ENCODE results near the gene PRPF40B.

The PRPF40B gene

GRCh38 chr12:49622501-49623141, 740 bp upstream of the PRPF40B start:
- H3K4me3 ChIP-seq (ENCODE audit: low read length): peak overlapping the region; percentile 73
- no peak for DNase-seq (ENCODE audit: low read depth)
- no peak for TF ChIP-seq CTCF (conservative IDR thresholded peaks at IDR 0.05; ENCODE audit: low read depth, low read length)

GRCh38 chr12:49624921-49625577, 1.7 kb downstream of the PRPF40B start:
- no peak for TF ChIP-seq CTCF (conservative IDR thresholded peaks at IDR 0.05; ENCODE audit: low read depth, low read length)
- no peak for DNase-seq (ENCODE audit: low read depth)
- no peak overlapping the region for H3K4me3 ChIP-seq (ENCODE audit: low read length)

GRCh38 chr12:49626169-49626835, 2.9 kb downstream of the PRPF40B start:
- TF ChIP-seq CTCF (conservative IDR thresholded peaks at IDR 0.05; ENCODE audit: low read depth, low read length): peak; percentile 13
- no peak overlapping the region for H3K4me3 ChIP-seq (ENCODE audit: low read length)
- DNase-seq (ENCODE audit: low read depth): no peak

- DNase-seq (ENCODE audit: low read depth): no peak
- TF ChIP-seq CTCF (conservative IDR thresholded peaks at IDR 0.05; ENCODE audit: low read depth, low read length): no peak
Measured at GRCh38 chr12:49626836-49627235, 3.5 kb downstream of the PRPF40B start.

GRCh38 chr12:49627752-49628360, 4.5 kb downstream of the PRPF40B start:
- DNase-seq (ENCODE audit: low read depth): no peak
- H3K4me3 ChIP-seq (ENCODE audit: low read length): no peak overlapping the region
- TF ChIP-seq CTCF (conservative IDR thresholded peaks at IDR 0.05; ENCODE audit: low read depth, low read length): no peak

More at GRCh38 chr12:49626836-49627235, 3.5 kb downstream of the PRPF40B start:
- H3K4me3 ChIP-seq (ENCODE audit: low read length): no peak overlapping the region

GRCh38 chr12:49631336-49631907, 8.1 kb downstream of the PRPF40B start:
- DNase-seq (ENCODE audit: low read depth): no peak
- no peak for TF ChIP-seq CTCF (conservative IDR thresholded peaks at IDR 0.05; ENCODE audit: low read depth, low read length)
- H3K4me3 ChIP-seq (ENCODE audit: low read length): no peak overlapping the region

Data from retinal pigment epithelial cell (primary cell).